DOHH2 (cell line): ENCODE results near the gene SETD3.

Source experiments
- H3F3A ChIP-seq: fragments of 200-600 bp; sonication (generic), shearing (Covaris generic); 2 replicates; pipeline ENCODE4 v1.6.0; 2016; ENCODE audit warnings: antibody characterized with exemption, mild to moderate bottlenecking; ENCODE audit not compliant: control insufficient read depth, insufficient read depth
- H3K27ac ChIP-seq: fragments of 200-600 bp; sonication (generic); 2 replicates; pipeline ENCODE4 v1.5.1; 2014; ENCODE audit warnings: low read depth, mild to moderate bottlenecking, low read length, moderate library complexity
- H3K27me3 ChIP-seq: fragments of 200-600 bp; sonication (generic); 2 replicates; pipeline ENCODE4 v1.6.1; 2014; ENCODE audit warnings: mild to moderate bottlenecking, low read length, mixed read lengths; ENCODE audit not compliant: control insufficient read depth
- H3K36me3 ChIP-seq: fragments of 200-600 bp; sonication (generic); 2 replicates; pipeline ENCODE4 v1.6.1; 2014; ENCODE audit warnings: mild to moderate bottlenecking, low read length, moderate library complexity, mixed read lengths; ENCODE audit not compliant: control insufficient read depth
- H3K4me1 ChIP-seq: fragments of 200-600 bp; sonication (generic); 2 replicates; pipeline ENCODE4 v1.6.1; 2014; ENCODE audit warnings: mild to moderate bottlenecking, low read length, mixed read lengths; ENCODE audit not compliant: control insufficient read depth
- H3K4me2 ChIP-seq: fragments of 200-600 bp; sonication (generic); 2 replicates; pipeline ENCODE4 v1.6.0; 2014; ENCODE audit warnings: mild to moderate bottlenecking, low read length, moderate library complexity
- H3K4me3 ChIP-seq: fragments of 200-600 bp; sonication (generic); 2 replicates; pipeline ENCODE4 v1.5.1; 2014; ENCODE audit warnings: mild to moderate bottlenecking, low read length, mixed read lengths
- H3K79me2 ChIP-seq: fragments of 200-600 bp; sonication (generic); 2 replicates; pipeline ENCODE4 v1.6.1; 2014; ENCODE audit warnings: mild to moderate bottlenecking, low read length, mixed read lengths; ENCODE audit not compliant: control insufficient read depth
- H3K9me2 ChIP-seq: fragments of 200-600 bp; sonication (generic); replicated peaks from 2 replicates; pipeline ENCODE4 v1.6.1; 2014; ENCODE audit warnings: mild to moderate bottlenecking, low read length, mixed read lengths; ENCODE audit not compliant: control insufficient read depth
- H3K9me3 ChIP-seq: fragments of 200-600 bp; sonication (generic); 2 replicates; pipeline ENCODE4 v1.6.1; 2014; ENCODE audit warnings: antibody characterized with exemption, low read length, mixed read lengths; ENCODE audit not compliant: control insufficient read depth, insufficient read depth
- H4K20me1 ChIP-seq: fragments of 200-600 bp; sonication (generic); 2 replicates; pipeline ENCODE4 v1.6.0; 2014; ENCODE audit warnings: low read depth, mild to moderate bottlenecking, antibody characterized with exemption, low read length, moderate library complexity; ENCODE audit not compliant: control insufficient read depth, insufficient read depth
- CTCF ChIP-seq: fragments of 200-600 bp; sonication (generic); IDR thresholded peaks from one replicate; pipeline ENCODE4 v1.5.1; 2014; ENCODE audit warnings: antibody characterized with exemption, mild to moderate bottlenecking, low read depth, low read length; ENCODE audit not compliant: poor library complexity, severe bottlenecking
- EZH2phosphoT487 ChIP-seq: fragments of 200-600 bp; sonication (generic); IDR thresholded peaks from 2 replicates; pipeline ENCODE4 v1.6.1; 2017; ENCODE audit warnings: borderline replicate concordance, mild to moderate bottlenecking, antibody characterized with exemption, low read length, moderate library complexity, mixed read lengths

The SETD3 gene

GRCh38 chr14:99459481-99460100, 21.1 kb downstream of the SETD3 start:
- Histone ChIP-seq H3K4me1 (no peaks in the 10 kb centered on the region), H3K4me2 (no peak overlapping the region), H3F3A (no peaks in the 10 kb centered on the region; the same call in 1 of the 2 replicates), H3K9me2 (no peaks in the 10 kb centered on the region), H3K27me3 (no peaks in the 10 kb centered on the region), H3K36me3 (peaks cover 55% of the 10 kb centered on the region), H3K27ac (no peak overlapping the region), H4K20me1 (no peaks in the 10 kb centered on the region), H3K79me2 (no peaks in the 10 kb centered on the region), H3K9me3 (no peaks in the 10 kb centered on the region), H3K4me3 (no peak overlapping the region)
- TF ChIP-seq EZH2phosphoT487 (no peak), CTCF (no peak)

- TF ChIP-seq EZH2phosphoT487 (no peak), CTCF (no peak)
- Histone ChIP-seq H3K27me3 (no peaks in the 10 kb centered on the region), H3K27ac (no peak overlapping the region), H3K4me2 (no peak overlapping the region), H3K4me1 (no peaks in the 10 kb centered on the region), H3K4me3 (no peak overlapping the region), H3K9me2 (no peaks in the 10 kb centered on the region), H3K79me2 (no peaks in the 10 kb centered on the region), H3K36me3 (peaks cover 44% of the 10 kb centered on the region), H3K9me3 (no peaks in the 10 kb centered on the region), H3F3A (no peaks in the 10 kb centered on the region; the same call in 1 of the 2 replicates), H4K20me1 (no peaks in the 10 kb centered on the region)
These were observed 26.4 kb downstream of the SETD3 start for GRCh38 chr14:99454246-99454645.

GRCh38 chr14:99452968-99453367, 27.7 kb downstream of the SETD3 start:
- TF ChIP-seq EZH2phosphoT487 (no peak), CTCF (no peak)
- Histone ChIP-seq H3K27me3 (no peaks in the 10 kb centered on the region), H3K9me2 (no peaks in the 10 kb centered on the region), H3F3A (no peaks in the 10 kb centered on the region), H3K4me1 (no peaks in the 10 kb centered on the region), H3K9me3 (no peaks in the 10 kb centered on the region), H3K4me3 (no peak overlapping the region), H3K36me3 (peaks cover 53% of the 10 kb centered on the region), H4K20me1 (no peaks in the 10 kb centered on the region), H3K79me2 (no peaks in the 10 kb centered on the region), H3K27ac (no peak overlapping the region), H3K4me2 (no peak overlapping the region)
